Measurements from ENCODE around the gene SOS1.
A peak's percentile ranks its signal among the peaks of the same experiment; 100 is the strongest.
"Not testable (repeated sequence)": the region's sequence is repeated elsewhere in the genome, so short reads cannot be mapped to it uniquely, and the experiment has no call there.

Gene SOS1

DNA sequence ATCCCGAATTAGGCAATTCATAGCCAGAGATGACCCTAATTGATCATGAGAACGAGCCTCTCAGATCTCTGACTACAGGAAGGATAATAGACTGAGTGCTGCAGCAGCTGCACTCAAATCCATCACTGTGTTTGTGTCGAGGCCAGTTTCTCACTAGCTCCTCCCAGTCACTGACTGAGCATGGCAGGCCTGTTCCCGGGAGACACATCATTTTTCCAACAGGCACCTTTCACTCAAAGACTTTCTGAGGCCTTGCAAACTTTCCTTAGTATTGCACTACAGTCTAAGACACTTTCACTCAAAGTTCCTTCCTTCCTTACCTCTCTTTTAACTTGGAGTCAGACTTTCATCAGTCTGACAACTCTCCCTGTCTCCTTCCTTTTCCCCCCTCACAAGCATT lies 13.7 kb downstream of the SOS1 start:
- DNase-seq (ENCODE audit: low read depth, low spot score) = peak; percentile 42

- DNase-seq (ENCODE audit: low read depth, low spot score) = no peak
Measured at GRCh38 chr2:39099870-39100728, 20.8 kb downstream of the SOS1 start.

DNA sequence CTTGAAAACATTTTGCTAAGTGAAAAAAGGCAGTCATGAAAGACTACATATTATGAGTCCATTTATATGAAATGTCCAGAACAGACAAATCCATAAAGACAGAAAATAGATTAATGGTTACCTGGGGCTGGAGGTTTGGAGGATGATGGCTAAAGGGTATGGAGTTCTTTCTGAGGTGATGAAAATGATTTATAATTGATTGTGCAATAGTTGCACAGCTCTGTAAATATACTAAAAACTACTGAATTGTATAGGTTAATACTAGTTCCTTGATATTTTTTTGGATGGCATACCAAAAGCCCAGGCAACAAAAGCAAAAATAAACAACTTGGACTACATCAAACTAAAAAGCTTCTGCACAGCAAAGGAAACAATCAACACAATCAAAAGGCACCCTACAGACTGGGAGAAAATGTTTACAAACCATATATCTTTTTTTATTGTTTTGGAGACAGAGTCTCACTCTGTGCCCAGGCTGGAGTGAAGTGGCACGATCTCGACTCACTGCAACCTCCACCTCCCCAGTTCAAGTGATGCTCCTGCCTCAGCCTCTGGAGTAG lies 21.5 kb downstream of the SOS1 start:
- no peak for DNase-seq (ENCODE audit: low read depth, low spot score)

- DNase-seq (ENCODE audit: low read depth, low spot score) = no peak
Measured at GRCh38 chr2:39095624-39096023, 25.2 kb downstream of the SOS1 start.

DNA sequence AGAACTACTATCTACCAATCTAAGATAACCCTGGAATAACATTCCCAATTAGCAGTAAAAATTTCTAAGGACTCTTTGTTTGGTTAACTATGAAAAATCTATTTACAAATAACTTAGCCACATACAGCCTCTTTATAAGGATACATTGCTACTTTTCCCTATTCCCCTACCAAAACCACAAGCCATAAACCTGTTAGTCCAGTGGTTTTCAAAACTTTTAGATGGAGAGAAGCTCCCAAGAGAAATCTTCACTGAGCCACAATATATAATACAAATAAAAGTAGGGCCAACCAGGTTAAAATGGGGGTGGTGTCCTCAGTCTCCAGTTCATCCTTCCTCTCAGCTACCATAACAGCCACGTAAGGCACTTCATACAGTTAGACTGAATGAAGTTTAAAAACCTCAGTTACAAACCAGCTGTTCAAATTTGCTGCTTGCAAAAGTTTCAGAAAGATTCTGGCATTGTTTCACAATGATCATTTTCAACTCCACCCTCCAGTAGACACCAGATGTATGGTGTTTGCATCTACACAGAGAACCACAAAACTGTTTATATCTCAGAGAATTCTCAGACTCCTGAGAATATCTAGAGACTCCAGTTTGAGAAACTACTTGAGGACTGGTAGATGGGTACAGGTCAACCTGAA lies 26.0 kb downstream of the SOS1 start:
- DNase-seq (ENCODE audit: low read depth, low spot score) = no peak

- no peak for DNase-seq (ENCODE audit: low read depth, low spot score)
Measured at GRCh38 chr2:39093218-39093898, 27.5 kb downstream of the SOS1 start.

DNA sequence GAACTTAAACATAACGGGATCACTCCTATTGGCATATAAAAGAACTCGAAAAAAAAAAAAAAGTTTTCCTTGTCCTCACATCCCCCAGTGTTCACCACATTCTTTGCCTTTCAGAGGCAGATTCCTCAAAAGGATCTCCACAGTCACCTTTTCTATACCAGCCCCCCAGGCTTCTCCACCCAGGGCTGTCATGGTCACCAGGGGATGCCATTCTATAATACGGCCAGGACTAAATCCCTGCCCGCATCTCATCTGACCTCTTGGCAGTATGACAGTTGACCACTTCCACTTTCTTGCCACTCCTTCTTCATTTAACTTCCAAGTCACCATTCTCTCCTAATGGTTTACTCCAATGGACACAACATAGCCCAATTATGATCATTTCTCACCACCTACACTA lies 29.3 kb downstream of the SOS1 start:
- DNase-seq (ENCODE audit: low read depth, low spot score) = no peak

DNA sequence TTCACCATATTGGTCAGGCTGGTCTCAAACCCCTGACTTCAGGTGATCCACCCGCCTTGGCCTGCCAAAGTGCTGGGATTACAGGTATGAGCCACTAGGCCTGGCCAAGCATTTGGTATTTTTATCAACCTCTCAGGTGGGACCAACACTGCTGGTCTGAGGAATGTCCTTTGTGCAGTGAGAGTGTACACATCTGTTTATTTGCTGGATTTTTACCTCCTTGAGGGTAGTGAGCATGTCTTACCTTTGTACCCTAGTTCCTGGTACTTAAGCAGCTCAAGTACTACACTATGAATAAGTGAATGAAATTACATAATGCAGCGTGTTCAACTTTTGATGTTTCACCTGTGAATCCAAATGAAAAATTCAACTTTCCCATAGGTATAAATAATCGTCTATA lies 29.8 kb downstream of the SOS1 start:
- no peak for DNase-seq (ENCODE audit: low read depth, low spot score)

DNA sequence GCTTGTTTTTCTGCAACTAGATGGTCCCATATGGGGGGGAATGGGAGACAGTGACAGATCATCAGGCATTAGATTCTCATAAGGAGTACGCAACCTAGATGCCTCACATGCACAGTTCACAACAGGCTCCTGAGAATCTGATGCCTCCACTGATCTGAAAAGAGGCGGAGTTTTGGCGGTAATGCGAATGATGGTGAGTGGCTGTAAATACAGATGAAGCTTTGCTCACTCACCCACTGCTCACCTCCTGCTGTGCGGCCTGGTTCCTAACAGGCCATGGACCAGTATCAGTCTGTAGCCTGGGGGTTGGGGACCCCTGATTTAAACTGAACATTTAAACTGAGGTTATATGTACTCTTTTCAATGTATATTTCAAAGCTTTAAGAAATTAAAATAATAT lies 40.7 kb downstream of the SOS1 start:
- DNase-seq (ENCODE audit: low read depth, low spot score) = no peak

GRCh38 chr2:39069890-39070465 lies 50.9 kb downstream of the SOS1 start:
- no peak for DNase-seq (ENCODE audit: low read depth, low spot score)

DNA sequence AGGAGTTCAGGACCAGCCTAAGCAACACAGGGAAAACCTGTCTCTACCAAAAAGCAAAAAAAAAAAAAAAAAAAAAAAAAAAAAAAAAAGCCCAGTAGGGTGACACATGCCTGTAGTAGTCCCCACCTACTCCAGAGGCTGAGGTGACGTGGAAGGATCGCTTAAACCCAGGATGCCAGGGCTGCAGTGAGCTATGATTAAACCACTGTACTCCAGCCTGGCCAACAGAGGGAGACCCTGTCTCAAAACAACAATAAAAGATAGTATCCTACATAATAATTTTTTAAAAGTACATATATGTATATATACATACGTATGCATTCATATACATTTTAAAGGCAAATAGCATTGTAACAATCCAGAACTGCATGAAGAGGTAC lies 51.7 kb downstream of the SOS1 start:
- DNase-seq (ENCODE audit: low read depth, low spot score) = peak; percentile 13

GRCh38 chr2:39068299-39069135 lies 52.3 kb downstream of the SOS1 start:
- peak; percentile 2 for DNase-seq (ENCODE audit: low read depth, low spot score)

DNA sequence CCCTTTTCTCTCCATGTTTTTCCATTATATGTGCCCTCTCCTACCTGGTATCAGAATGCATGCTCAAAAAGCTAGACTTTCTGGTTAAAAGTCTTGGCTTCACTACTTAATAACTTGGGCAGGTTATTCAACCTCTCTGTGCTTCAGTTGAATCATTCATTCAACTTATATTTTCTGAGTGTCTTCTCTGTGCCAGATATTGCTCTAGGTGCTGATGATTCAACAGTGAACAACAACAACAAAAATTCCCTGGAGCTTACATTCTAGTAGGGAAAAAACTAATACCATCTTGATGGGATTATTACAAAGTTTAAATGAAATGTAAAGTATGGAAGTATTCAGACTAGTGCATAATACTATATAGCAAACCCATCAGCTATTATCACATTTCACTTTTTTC lies 55.2 kb downstream of the SOS1 start:
- DNase-seq (ENCODE audit: low read depth, low spot score) = no peak

GRCh38 chr2:39062320-39062719 lies 58.5 kb downstream of the SOS1 start:
- DNase-seq (ENCODE audit: low read depth, low spot score) = no peak

GRCh38 chr2:39061280-39061679 lies 59.6 kb downstream of the SOS1 start:
- no peak for DNase-seq (ENCODE audit: low read depth, low spot score)

DNA sequence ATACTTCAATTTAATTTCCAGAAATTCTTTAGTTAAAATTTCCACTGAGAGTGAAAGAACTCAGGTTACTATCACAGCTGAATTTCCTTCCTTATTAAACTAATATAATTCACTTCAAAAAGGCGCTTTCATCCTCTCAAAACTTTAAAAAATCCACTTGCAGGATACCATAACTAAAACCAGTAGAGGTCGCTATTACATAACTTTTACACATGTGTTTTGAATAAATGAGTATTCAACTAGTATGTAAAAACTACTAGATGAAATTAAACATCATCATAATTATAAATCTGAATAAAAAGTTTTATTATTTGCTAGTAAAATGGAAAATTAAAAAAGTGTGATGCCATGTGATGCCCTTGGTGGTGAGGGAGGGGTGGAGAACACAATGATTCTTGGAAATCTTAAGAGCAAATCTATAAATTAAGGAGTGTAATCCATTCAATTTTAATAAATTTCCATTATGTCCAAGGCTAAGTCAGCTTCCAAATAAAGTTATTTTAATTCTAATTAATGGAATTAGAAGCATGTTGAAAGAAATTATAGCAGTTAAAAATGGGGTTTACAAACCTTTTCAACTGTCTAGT lies 61.4 kb downstream of the SOS1 start:
- DNase-seq (ENCODE audit: low read depth, low spot score) = peak; percentile 56

- no peak for DNase-seq (ENCODE audit: low read depth, low spot score)
Measured at GRCh38 chr2:39058101-39058500, 62.8 kb downstream of the SOS1 start.

GRCh38 chr2:39052665-39053064 lies 68.2 kb downstream of the SOS1 start:
- not testable (repeated sequence) for DNase-seq (ENCODE audit: low read depth, low spot score)

DNA sequence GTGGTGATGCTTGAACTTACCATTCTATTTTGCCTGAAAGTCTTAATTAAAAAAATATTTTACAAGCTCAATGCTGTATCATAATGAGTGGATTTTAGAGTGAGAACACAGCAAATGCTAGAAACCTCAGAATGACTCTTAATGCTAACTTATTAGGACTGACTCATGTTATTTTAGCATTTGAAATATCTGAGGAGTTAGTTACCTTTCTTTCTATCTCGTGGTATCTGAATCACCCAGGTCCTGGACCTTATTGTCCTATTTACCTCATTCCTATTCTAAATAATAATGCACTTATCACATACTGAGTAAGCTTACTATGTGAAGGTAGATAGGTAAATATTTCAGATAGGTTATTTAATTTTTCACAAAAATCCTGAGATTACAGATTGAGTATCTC lies 70.7 kb downstream of the SOS1 start:
- DNase-seq (ENCODE audit: low read depth, low spot score) = peak; percentile 32

- DNase-seq (ENCODE audit: low read depth, low spot score) = no peak
Measured at GRCh38 chr2:39039072-39039471, 81.8 kb downstream of the SOS1 start.

GRCh38 chr2:39033980-39034379 lies 86.9 kb downstream of the SOS1 start:
- DNase-seq (ENCODE audit: low read depth, low spot score) = no peak

Measured in astrocyte of the hippocampus (primary cell).